Keratinocyte (primary cell): ENCODE results near the gene TMEM184A.

Experiments
- EZH2 ChIP-seq: IDR thresholded peaks from one replicate; pipeline ENCODE4 v1.6.1; 2012; ENCODE audit warnings: inconsistent platforms, mild to moderate bottlenecking, low read length, moderate library complexity
- TF ChIP-seq, protein P1 (sequence below), 3 experiments: IDR thresholded peaks in 1 of 3; conservative IDR thresholded peaks in 1 of 3; optimal IDR thresholded peaks in 1 of 3; 2 replicates in 2 of 3; 3 replicates in 1 of 3; pipeline versions ENCODE3 to v1.5.1; 2011; ENCODE audit warnings: low read length in 3 of 3, mild to moderate bottlenecking in 3 of 3, moderate library complexity in 2 of 3, control low read depth in 1 of 3, inconsistent platforms in 1 of 3; ENCODE audit not compliant: insufficient read depth in 2 of 3; ENCODE audit errors: extremely low read depth in 1 of 3

DNA sequence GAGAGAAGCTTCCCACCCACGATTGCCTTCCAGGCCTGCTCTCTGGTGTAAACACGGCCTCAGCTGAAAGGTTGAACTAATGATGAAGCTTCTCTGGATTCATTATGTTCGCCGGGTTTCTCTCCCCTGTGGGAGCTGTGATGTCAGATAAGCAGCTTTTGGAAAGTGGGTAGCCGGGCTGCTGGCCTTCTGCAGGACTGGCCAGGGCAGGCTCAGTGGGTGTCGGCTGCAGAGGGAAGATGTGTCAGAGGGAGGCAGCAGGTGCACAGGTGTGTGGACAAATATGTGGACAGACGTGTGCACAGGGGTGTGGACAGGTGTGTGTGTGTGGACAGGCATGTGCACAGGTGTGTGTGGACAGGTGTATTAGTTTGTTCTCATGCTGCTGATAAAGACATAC lies 42.3 kb upstream of the TMEM184A start:
- no peak for TF ChIP-seq EZH2
- TF ChIP-seq, protein P1, sequence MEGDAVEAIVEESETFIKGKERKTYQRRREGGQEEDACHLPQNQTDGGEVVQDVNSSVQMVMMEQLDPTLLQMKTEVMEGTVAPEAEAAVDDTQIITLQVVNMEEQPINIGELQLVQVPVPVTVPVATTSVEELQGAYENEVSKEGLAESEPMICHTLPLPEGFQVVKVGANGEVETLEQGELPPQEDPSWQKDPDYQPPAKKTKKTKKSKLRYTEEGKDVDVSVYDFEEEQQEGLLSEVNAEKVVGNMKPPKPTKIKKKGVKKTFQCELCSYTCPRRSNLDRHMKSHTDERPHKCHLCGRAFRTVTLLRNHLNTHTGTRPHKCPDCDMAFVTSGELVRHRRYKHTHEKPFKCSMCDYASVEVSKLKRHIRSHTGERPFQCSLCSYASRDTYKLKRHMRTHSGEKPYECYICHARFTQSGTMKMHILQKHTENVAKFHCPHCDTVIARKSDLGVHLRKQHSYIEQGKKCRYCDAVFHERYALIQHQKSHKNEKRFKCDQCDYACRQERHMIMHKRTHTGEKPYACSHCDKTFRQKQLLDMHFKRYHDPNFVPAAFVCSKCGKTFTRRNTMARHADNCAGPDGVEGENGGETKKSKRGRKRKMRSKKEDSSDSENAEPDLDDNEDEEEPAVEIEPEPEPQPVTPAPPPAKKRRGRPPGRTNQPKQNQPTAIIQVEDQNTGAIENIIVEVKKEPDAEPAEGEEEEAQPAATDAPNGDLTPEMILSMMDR (optimal IDR thresholded peaks at IDR 0.05 in 1 of 3, IDR thresholded peaks at IDR 0.05 in 1 of 3, conservative IDR thresholded peaks at IDR 0.05 in 1 of 3; ENCODE audit: extremely low read depth in 1 of 3, insufficient read depth in 2 of 3, low read length in 3 of 3) = no peak
